GM18526 (cell line): ENCODE measurements around the gene ABCB10.
A peak's percentile ranks its signal among the peaks of the same experiment; 100 is the strongest.

Experiments
- POLR2A ChIP-seq: IDR thresholded peaks from 3 replicates; pipeline ENCODE4 v1.6.1; 2011; ENCODE audit not compliant: insufficient read length; ENCODE audit errors: extremely low read depth

The ABCB10 gene

GRCh38 chr1:229558460-229559335 is at the start of gene ABCB10:
ABCB10 (minus strand) TSS chr1:229558707; CDS start chr1:229558652, 55 bp downstream.
- peak; percentile 71 for TF ChIP-seq POLR2A

GRCh38 chr1:229607370-229607769 is 48.9 kb upstream of the ABCB10 start:
- no peak for TF ChIP-seq POLR2A

GRCh38 chr1:229603371-229604005 is 45.0 kb upstream of the ABCB10 start:
- TF ChIP-seq POLR2A = no peak

GRCh38 chr1:229600229-229600628 is 41.7 kb upstream of the ABCB10 start:
- no peak for TF ChIP-seq POLR2A

GRCh38 chr1:229599218-229599954 is 40.9 kb upstream of the ABCB10 start:
- no peak for TF ChIP-seq POLR2A

GRCh38 chr1:229597877-229598276 is 39.4 kb upstream of the ABCB10 start:
- TF ChIP-seq POLR2A = no peak

GRCh38 chr1:229596925-229597699 is 38.6 kb upstream of the ABCB10 start:
- TF ChIP-seq POLR2A = no peak

- no peak for TF ChIP-seq POLR2A
These were observed 35.9 kb upstream of the ABCB10 start for GRCh38 chr1:229594227-229595008.

GRCh38 chr1:229593800-229594199 is 35.3 kb upstream of the ABCB10 start:
- no peak for TF ChIP-seq POLR2A

- no peak for TF ChIP-seq POLR2A
These were observed 31.6 kb upstream of the ABCB10 start for GRCh38 chr1:229590119-229590518.

GRCh38 chr1:229585338-229585737 is 26.8 kb upstream of the ABCB10 start:
- TF ChIP-seq POLR2A = no peak

- TF ChIP-seq POLR2A = no peak
These were observed 24.2 kb upstream of the ABCB10 start for GRCh38 chr1:229582715-229583114.

GRCh38 chr1:229582011-229582694 is 23.6 kb upstream of the ABCB10 start:
- no peak for TF ChIP-seq POLR2A

GRCh38 chr1:229581485-229581884 is 23.0 kb upstream of the ABCB10 start:
- TF ChIP-seq POLR2A = no peak
